ENCODE measurements around the gene ZDHHC22. TPM values are rescaled to one million over a fixed set of nuclear protein-coding genes. Genes with fewer than 3 reads are reported as not detected.
A peak's percentile ranks its signal among the peaks of the same experiment; 100 is the strongest.

The ZDHHC22 gene
- polyA plus RNA-seq, 1 donor from 2014 or later: 4.3 TPM

- peaks cover 7% of the 10 kb centered on the region for H3F3A ChIP-seq (ENCODE audit: insufficient read depth, low read length, poor library complexity, severe bottlenecking)
- H2AFZ ChIP-seq (ENCODE audit: low read depth, low read length): peak overlapping the region; percentile 19
- peak overlapping the region; percentile 68 for H3K27ac ChIP-seq (ENCODE audit: low read length)
- TF ChIP-seq POLR2AphosphoS5 (IDR thresholded peaks at IDR 0.05) (no peak), TAF1 (IDR thresholded peaks at IDR 0.05; ENCODE audit: low read depth) (no peak), REST (IDR thresholded peaks at IDR 0.05; ENCODE audit: borderline replicate concordance) (no peak), CTCF (IDR thresholded peaks at IDR 0.05; ENCODE audit: poor library complexity, severe bottlenecking) (no peak), MXI1 (conservative IDR thresholded peaks at IDR 0.05; ENCODE audit: poor library complexity, severe bottlenecking) (no peak), RAD21 (conservative IDR thresholded peaks at IDR 0.05) (no peak), SMC3 (conservative IDR thresholded peaks at IDR 0.05; ENCODE audit: poor library complexity) (no peak), EP300 (conservative IDR thresholded peaks at IDR 0.05; ENCODE audit: poor library complexity, severe bottlenecking) (no peak), EZH2 (IDR thresholded peaks at IDR 0.05; ENCODE audit: borderline replicate concordance, insufficient read depth, low read length, poor library complexity, severe bottlenecking) (no peak)
- H3K4me3 ChIP-seq (ENCODE audit: low read length): peak overlapping the region; percentile 90
- no peaks in the 10 kb centered on the region for H3K9me2 ChIP-seq (ENCODE audit: insufficient read depth, low read length)
- no peaks in the 10 kb centered on the region for H3K79me2 ChIP-seq (replicated peaks; ENCODE audit: insufficient read depth, low read length)
- H3K4me2 ChIP-seq (ENCODE audit: low read length): peak overlapping the region; percentile 32
- no peaks in the 10 kb centered on the region for H4K20me1 ChIP-seq (ENCODE audit: insufficient read depth)
- H3K9me3 ChIP-seq (ENCODE audit: low read length): no peaks in the 10 kb centered on the region
- no peaks in the 10 kb centered on the region for H3K36me3 ChIP-seq (ENCODE audit: insufficient read depth, low read length)
- peaks cover 67% of the 10 kb centered on the region for H3K27me3 ChIP-seq (ENCODE audit: insufficient read depth, low read depth, low read length)
- H3K9ac ChIP-seq (ENCODE audit: low read length): peak overlapping the region; percentile 74
These were observed 612 bp upstream of the ZDHHC22 start for GRCh38 chr14:77142005-77142800.

- TF ChIP-seq POLR2AphosphoS5 (IDR thresholded peaks at IDR 0.05) (peak; percentile 9), EZH2 (IDR thresholded peaks at IDR 0.05; ENCODE audit: borderline replicate concordance, insufficient read depth, low read length, poor library complexity, severe bottlenecking) (no peak), MXI1 (conservative IDR thresholded peaks at IDR 0.05; ENCODE audit: poor library complexity, severe bottlenecking) (peak; percentile 11)
- H3K4me2 ChIP-seq (ENCODE audit: low read length): peak overlapping the region; percentile 77
- H3K9ac ChIP-seq (ENCODE audit: low read length): peak overlapping the region; percentile 74
- no peaks in the 10 kb centered on the region for H3K79me2 ChIP-seq (replicated peaks; ENCODE audit: insufficient read depth, low read length)
- peaks cover 7% of the 10 kb centered on the region for H3F3A ChIP-seq (ENCODE audit: insufficient read depth, low read length, poor library complexity, severe bottlenecking)
- no peaks in the 10 kb centered on the region for H3K36me3 ChIP-seq (ENCODE audit: insufficient read depth, low read length)
- H3K27me3 ChIP-seq (ENCODE audit: insufficient read depth, low read depth, low read length): peaks cover 58% of the 10 kb centered on the region
- no peaks in the 10 kb centered on the region for H3K9me2 ChIP-seq (ENCODE audit: insufficient read depth, low read length)
- peak overlapping the region; percentile 32 for H3K27ac ChIP-seq (ENCODE audit: low read length)
- H3K4me3 ChIP-seq (ENCODE audit: low read length): peak overlapping the region; percentile 90
- H2AFZ ChIP-seq (ENCODE audit: low read depth, low read length): peak overlapping the region; percentile 2
- no peaks in the 10 kb centered on the region for H3K9me3 ChIP-seq (ENCODE audit: low read length)
- H4K20me1 ChIP-seq (ENCODE audit: insufficient read depth): no peaks in the 10 kb centered on the region
These were observed 1.0 kb downstream of the ZDHHC22 start for GRCh38 chr14:77140359-77141213.

Data from neural cell (in vitro differentiated cells).